C4-2B (cell line): ENCODE data around the gene TMEM156.

ENCODE experiments used
- CTCF ChIP-seq: fragments of 450-650 bp; conservative IDR thresholded peaks from 2 replicates; pipeline ENCODE4 v1.5.1; 2017; ENCODE audit warnings: mild to moderate bottlenecking
- ZFX ChIP-seq: fragments of 450-650 bp; IDR thresholded peaks from 2 replicates; pipeline ENCODE4 v1.6.1; 2017

- TF ChIP-seq CTCF, result no peak
- TF ChIP-seq ZFX, result no peak
Observed at GRCh38 chr4:38965866-38966265, 66.3 kb downstream of the TMEM156 start.
